Stimulated activated CD4-positive, alpha-beta T cell treated with anti-CD3 and anti-CD28 coated beads, Interleukin-1b, Interleukin-23, amount 100 ng/mL, for 24 hours (primary cell): ENCODE data around the gene NFATC1.

ENCODE experiments used
- DNase-seq, 4 experiments: peaks; one replicate each; pipeline ENCODE4 v3.0.0-alpha.2; 2020; ENCODE audit warnings: low read depth in 4 of 4, low spot score in 1 of 4

NFATC1 gene

DNA sequence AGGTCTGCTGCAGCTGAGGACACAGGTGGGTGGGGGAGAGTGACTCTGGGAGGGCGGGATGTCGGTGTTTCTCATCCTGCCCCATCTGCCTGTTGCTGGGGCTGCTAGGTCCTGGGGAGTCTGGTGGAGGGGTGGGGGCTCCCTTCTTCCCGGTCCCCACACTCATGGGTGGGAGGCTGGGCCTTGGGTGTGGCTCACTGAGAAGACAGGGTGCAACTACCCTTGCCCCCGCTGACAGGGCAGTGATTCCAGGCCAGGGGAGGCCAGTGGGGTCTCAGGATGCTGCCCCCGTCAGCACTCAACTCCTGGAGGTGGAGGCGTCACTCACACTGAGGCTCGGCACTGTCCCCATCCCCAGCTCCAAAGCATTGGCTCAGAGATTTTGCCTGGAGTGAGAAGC, 7.7 kb upstream of the NFATC1 start:
- DNase-seq, result no peak

DNA sequence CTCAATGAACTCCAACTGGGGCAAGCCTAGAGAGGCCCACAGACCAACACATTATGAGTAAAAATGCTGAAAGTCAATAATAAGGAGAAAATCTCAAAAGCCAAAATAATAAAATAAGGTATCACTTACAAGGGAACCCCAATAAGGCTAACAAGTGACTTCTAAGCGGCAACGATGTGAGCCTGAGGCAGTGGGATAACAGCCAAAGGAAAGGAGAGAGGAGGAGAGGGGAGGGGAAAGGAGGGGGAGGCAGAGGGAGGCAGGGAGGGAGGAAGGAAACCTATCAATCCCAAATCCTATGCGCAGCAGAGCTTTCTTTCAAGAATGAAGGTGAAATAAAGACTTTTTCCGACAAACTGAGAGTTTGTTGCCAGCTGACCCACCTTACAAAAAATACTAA, 6.0 kb upstream of the NFATC1 start:
- DNase-seq, result no peak

DNA sequence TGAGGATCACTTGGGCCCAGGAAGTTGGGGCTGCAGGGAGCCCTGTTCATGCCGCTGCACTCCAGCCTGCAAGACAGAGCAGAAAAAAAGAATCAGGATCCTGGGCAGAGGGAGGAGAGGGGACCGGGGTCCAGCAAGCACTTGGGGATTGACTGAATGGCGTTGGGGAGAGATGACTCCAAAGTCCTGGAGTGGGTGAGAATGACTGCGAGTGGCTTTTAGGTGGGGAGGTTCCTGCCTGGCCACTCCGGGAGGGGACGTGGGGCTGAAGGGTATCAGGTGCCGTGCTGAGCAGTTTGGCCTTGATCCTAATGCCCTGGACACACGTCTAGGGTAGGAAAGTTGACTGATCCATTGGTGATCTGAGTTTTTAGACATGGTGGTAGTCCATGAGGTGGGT, 3.5 kb upstream of the NFATC1 start:
- no peak for DNase-seq

DNA sequence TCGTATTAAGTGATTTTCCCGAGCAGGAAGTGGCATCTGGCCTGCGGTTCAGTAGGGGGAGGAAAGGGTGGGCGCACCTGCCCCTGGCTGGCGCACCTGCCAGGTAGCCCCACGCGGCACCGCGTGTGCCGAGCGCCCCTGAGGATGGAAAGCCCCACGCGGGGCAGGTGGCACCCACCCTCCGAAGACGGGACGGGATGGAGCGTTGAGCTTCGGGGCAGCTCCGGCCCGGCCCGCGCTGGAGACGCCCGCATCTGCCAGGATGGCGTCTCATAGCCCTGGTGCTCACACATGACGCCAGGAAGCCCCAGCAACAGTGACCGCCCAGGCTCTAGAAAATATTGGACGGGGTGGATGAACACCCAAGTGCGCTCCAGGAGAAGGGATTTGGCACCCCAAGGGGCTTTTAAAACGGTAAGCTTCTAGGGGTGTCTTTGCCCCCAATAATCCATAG, 2.5 kb upstream of the NFATC1 start:
- DNase-seq, result no peak

DNA sequence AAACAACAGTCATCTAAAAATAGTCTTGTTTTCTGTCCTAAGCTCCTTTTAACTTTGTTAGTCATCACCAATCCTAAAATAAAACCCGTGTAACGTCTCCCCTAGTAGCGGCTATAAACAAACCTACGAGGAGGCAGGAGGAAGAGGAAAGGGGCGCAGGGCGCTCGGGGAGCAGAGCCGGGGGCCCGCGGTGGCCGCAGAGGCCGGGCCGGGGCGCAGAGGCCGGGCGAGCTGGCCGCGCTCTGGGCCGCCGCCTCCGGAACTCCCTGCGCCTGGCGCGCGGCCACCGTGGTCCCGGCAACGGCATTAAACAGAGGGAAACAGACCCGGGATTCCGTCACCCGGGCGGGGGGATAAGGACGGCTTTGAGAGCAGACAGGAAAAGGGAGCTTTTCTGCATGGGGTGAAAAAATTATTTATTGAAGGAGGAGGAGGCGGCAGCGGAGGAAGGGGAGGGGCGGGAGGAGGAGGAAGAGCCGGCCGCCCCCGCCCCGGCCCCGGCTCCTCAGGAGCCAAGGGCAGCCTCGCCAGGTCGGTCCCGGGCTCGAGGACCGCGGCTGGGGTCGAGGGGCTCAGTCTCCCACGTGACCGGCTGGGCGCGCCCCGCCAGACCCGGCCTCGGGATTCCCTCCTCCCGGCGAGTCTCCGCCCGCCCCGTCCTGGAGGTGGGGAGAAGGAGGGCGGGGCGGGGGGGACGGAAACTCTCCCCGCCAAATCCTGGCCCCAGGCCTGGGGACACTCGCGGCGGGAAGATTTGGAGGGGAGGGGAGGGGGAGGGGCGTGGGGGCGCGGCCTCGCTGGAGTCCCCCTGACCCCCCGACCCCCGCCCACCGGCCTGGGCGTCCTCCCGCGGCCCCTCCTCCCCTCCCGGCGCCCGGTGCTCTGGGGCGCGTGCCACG, 1.8 kb upstream of the NFATC1 start:
- no peak for DNase-seq

GRCh38 chr18:79394534-79395307, 1.0 kb upstream of the NFATC1 start:
- DNase-seq, result peak; percentile 55 to 75 (median 60)

DNA sequence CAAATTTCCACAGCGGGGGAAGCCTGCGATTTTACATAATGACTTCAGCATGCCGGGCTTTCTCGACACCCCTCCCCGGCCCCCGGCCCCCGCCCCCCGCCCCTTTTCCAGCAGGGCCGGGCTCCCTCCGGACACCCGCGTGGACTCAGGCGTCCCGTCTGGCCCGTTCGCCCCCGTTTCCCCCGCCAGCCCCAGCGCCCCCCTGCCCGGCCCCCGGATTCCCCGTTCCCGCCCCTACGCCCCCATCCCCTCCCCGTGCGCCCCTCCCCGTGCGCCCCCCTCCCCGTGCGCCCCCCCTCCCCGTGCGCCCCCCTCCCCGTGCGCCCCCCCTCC, 456 bp upstream of the NFATC1 start:
- no peak for DNase-seq

- DNase-seq, result no peak
Observed at GRCh38 chr18:79396431-79397246, 909 bp downstream of the NFATC1 start.

GRCh38 chr18:79397247-79397829, 1.6 kb downstream of the NFATC1 start:
- no peak for DNase-seq

DNA sequence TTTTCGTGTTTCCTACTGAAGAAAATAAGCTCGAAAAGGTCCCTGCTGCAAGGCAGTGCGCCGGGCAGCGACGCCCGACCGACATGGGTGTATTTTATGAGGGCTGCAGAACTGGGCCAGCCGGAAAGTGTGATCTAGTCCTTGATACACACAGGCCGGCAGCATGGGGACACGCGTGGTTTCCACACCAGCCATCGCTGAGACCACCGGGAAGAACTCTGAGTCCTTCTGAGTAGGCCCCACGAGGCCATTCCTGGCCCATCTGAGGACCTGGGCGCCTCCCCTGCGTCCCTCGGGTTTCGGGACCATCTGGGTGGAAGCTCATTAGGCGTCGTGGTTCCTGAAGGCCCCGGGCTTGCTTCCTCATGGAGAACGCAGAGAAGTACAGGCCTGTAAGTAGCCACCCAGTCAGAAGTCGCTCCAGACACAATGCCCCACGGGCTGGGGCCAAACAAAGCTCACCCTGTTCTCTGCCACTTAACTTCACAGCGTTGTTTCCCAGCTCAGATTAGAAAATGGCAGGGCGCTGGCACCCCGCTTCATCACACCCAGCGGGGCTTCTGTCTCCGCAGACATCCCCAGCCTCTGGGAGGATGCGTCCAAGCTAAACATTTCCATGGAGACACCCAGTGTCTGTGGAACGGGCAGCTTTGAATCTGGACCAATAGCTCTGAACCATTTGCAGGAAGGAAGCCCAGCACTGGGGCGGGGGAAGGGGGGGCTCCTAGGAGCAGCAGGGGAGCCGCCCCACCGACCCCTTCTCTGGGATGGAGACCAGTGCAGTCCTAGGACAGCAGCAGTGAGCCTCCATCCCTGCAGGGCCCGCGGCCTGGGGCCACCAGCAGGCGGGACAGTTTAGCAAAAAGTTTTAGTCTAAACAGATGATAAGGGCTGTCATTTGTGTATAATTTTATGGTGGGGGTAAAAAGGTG, 2.4 kb downstream of the NFATC1 start:
- DNase-seq, result no peak

- DNase-seq, result no peak
Observed at GRCh38 chr18:79399275-79400081, 3.7 kb downstream of the NFATC1 start.

- peak in 1 of 4 experiments; percentile 66 for DNase-seq
Observed at GRCh38 chr18:79400091-79400590, 4.4 kb downstream of the NFATC1 start.

DNA sequence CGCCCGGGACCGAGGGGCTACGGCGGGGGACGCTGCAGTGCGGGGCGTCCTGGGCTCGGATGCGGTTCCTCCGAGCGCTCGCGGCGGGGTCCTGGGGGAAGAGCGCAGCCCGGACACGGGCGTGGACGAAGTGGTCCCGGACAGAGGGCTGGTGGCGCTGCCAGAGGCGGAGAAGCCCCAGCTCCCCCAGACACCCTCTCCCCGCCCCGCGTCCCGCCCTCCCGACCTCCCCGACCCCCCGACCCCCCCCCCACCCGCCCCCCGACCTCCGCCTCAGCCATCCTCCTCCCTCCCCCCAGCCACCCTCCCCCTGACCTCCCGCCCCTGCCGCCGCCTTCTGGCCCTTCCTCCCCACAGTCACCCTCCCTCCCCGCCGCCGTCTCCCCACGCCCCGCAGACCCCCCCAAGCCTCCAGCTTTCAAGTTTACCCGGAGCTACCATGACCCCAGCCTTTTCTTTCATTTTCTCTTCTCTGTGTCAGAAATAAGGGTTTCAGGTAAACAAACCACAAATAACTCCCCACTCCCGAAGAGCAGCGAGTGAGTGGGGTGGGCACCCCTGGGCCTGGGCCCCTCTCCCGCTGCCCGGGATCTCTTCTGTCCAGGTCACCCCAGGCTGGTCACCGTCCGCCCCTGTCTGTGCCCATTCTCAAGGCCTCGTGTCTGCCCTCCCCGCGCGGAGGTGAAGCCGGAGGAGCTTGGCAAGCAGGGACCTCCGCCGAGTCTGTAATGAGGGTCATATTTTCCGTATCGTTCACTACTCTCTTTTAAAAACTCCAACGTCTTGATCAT, 5.1 kb downstream of the NFATC1 start:
- peak in 1 of 4 experiments; percentile 51 for DNase-seq

DNA sequence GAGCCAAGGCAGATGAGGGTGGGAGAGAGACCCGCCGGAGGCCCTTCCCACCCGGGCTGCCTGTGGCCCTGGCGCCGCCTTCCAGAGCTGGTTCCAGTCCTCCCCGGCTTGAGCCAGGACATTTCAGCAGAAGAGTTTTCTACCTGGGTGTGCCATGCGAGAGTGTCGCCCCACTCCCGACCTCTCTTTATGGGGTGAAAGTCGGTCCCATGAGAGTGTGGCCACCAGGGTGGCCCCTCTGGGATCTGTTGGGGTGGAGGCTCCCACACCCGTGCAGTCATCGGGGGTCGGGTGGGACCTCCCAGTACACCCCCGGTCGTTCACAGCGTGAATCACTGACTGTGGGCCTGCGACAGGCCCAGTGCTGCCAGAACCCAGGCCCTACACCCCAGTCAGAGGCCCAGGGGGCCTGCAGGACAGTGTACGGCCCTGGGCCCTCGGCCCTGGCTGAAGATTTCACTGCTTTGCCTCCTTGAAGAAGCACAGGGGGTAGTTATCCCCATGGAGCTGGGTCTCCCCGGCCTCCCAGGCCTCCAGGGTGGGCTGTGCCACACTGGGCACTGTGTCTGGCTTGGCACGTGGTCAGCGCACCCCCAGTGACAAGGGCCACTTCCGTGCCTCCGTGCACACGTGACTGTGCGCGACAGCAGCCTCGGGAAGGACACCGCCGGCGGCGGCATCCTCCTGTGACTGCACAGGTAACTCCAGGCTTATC, 5.9 kb downstream of the NFATC1 start:
- no peak for DNase-seq

DNA sequence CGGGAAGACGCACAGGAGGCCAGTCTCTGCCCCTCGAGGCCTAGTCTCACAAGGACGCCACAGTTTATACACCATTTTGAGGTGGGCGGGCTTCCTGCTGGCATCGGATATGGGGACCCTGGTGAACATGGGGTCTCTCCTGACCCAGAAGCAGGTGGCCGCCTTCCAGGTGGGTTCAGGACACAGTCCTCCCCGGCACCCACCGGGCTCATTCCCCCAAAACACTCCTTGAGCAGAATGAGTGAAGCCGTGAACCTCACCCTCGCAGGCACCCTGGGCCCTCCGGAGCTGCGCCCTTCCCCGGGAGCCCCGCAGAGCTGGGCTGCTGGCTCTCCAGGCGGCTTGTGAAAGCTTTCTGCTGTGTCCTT, 6.5 kb downstream of the NFATC1 start:
- DNase-seq, result no peak

GRCh38 chr18:79402977-79403722, 7.4 kb downstream of the NFATC1 start:
- no peak for DNase-seq
